GM20000 (cell line): ENCODE results near the gene ARHGAP8.

Experiments used
- DNase-seq: peaks from one replicate; pipeline ENCODE4 v3.0.0; 2012; ENCODE audit warnings: low spot score
- TF ChIP-seq, protein P1 (sequence below): IDR thresholded peaks from 2 replicates; pipeline ENCODE4 v1.5.1; 2012; ENCODE audit warnings: mild to moderate bottlenecking, control low read depth; ENCODE audit errors: extremely low read depth, missing control alignments

Gene ARHGAP8

DNA sequence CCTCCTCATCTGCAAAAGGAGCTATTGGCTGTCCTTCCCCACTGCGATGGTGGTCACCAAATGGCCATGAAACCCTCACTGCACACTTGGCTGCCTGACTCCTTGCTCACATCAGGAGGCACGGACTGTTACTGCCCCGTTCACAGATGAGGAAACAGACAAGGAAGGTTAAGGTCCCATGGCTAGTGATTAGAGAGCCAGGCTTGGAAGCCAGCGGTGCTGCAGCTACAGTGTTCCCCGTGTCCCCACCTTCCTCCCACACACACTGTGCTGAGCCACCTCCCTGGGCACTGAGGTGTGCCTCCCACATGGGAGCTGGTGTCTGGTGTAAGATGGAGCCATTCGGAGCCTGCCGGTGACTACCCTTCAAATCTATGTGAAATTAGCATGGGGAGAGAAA lies 2.6 kb downstream of the ARHGAP8 start:
- DNase-seq: no peak
- TF ChIP-seq, protein P1, sequence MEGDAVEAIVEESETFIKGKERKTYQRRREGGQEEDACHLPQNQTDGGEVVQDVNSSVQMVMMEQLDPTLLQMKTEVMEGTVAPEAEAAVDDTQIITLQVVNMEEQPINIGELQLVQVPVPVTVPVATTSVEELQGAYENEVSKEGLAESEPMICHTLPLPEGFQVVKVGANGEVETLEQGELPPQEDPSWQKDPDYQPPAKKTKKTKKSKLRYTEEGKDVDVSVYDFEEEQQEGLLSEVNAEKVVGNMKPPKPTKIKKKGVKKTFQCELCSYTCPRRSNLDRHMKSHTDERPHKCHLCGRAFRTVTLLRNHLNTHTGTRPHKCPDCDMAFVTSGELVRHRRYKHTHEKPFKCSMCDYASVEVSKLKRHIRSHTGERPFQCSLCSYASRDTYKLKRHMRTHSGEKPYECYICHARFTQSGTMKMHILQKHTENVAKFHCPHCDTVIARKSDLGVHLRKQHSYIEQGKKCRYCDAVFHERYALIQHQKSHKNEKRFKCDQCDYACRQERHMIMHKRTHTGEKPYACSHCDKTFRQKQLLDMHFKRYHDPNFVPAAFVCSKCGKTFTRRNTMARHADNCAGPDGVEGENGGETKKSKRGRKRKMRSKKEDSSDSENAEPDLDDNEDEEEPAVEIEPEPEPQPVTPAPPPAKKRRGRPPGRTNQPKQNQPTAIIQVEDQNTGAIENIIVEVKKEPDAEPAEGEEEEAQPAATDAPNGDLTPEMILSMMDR: no peak

DNA sequence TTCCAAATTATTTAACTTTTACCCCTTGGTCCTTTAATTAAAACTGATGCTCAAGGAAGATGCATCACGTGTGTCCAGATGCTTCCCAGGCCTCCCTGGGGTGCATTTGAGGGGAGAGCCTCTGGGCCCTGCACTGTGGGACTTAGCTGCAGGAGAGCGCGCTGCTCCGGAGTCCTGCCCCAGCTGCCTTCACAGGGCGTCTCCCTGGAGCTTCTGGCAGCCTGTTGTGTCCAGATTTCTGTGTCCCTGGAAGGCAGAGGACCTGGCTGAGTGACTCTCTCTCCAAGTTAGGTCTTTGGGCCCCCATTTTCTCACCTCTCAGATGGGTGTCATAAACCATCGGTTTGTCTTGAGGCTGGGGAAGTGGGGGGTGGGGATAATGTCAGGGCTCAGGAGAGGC lies 3.0 kb downstream of the ARHGAP8 start:
- TF ChIP-seq, protein P1: no peak
- DNase-seq: no peak

DNA sequence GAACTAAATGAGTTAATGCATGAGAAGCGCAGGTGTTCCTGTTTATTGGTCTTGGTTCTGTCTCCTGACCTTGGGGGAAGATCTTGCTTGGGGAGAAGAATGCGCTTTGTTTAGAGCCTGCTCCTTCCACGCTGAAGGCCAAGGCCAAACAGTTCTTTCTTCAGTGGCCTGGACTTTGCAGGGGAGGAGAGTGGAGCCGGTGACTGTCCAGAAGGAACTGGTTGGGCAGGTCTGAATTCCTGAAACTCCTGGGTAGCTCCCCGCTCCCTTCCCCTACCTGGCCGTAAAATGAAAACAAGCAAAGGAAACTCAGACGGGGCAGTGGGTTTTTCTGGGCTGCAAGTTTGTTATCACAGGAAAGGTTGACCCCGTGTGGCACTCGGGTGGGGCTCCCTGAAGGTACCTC lies 3.6 kb downstream of the ARHGAP8 start:
- TF ChIP-seq, protein P1: no peak
- no peak for DNase-seq

DNA sequence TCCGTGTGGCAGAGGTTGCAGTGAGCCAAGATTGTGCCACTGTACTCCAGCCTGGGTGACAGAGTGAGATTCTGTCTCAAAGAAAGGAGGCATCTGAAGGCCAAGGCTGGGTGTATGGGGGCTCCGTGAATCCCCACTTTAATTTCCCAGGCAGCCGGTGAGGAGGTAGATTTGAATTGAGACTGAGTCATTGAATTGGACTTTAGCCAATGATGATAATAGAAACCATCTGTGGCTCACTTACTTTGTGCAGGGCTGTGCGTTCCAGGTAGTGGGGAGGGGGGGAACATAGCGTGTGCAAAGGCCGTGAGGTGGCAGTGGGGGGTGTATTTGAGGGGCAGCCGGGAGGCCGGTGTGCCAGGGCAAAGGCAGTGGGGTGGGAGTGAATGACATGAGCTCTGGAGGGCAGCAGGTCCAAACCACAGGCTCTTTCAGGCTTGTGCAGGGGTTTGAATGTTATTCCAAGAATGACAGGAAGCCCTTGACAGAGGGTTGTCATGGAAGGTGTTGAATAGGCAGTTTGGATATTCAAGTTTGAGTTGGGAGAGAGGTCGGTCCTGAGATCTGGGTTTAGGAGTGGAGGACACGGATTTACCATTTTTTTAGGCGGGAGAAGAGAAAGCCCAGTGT lies 6.1 kb downstream of the ARHGAP8 start:
- DNase-seq: no peak
- TF ChIP-seq, protein P1: no peak

DNA sequence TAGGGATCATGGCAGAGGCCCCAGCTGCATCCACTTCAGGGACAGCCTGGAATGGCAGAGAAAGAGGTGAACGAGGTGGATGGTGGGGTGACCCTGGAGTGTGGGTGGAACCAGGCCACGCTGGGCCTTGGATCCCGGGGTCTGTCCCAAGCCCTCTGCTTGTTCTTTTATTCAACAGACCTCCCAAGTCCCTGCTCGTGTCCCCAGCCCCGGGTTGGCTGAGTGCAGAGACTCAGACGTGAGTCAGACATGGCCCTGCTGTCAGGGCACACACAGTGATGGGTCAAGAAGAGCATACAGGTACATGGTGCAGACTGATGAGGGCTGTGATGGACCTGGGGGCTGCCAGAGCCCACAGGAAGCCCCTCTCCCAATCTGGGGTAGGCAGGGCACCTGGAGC lies 6.6 kb downstream of the ARHGAP8 start:
- TF ChIP-seq, protein P1: no peak
- no peak for DNase-seq

DNA sequence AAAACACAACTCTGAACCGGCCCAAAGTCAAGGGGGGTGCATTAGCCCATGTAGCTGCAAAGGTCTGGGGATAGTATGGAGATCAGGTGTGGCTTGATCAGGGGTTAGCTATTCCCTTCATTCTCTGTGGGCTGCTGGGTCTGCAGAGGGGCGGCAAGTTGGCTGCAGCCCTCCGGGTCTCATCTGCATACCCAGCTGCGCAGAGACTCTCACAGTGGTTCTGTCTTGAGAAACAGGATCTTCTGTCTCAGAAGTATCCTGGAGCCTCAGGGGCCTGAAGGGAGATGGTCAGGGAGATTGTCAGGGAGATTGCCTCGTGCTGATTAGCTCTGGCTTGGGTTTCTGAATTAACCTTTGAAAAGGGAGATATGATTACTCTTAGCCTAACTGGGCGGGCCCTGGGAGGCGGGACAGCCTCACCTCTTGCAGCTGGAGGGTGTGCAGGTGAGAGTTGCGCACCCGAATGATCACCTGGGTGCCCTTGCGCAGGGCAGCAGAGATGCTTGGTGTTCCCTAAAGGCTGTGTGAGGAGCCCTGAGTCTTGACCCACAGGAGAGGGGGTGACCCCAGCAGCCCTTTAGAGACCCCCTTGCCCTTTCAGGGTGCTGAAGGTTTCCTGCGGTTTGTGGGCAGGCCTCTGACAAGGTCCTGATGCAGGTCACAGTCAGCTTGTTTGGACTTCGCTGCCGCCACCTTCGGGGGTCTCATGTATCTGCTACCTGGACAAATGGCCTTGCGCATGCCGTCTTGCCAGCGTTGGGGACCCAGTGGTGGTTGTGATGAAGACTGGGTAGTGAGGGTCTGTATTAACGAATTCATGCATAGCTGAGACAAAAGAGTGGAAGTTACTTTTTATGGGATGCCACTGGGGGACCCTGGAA lies 7.3 kb downstream of the ARHGAP8 start:
- TF ChIP-seq, protein P1: no peak
- no peak for DNase-seq

DNA sequence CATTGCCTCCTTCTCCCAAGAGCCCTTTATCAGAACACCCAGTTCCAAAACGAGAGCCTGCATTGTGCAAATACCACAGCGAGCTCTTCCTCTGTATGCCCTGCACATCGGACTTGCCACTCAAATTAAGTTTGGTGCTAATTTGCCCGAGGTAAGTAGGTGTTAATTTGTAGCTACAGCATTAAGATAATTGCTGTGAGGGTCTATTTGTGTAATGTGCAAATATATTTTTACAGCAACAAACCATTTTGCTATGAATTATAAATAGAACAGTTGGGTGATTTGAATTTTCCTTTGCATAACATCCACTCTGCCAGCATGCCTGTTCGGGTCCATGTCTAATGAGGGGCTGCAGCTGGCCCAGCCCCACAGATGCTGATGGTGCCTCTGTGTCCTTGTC lies 8.1 kb downstream of the ARHGAP8 start:
- no peak for DNase-seq
- TF ChIP-seq, protein P1: no peak
